Measurements from ENCODE around the gene XPA. TPM values are rescaled to one million over a fixed set of nuclear protein-coding genes. Genes with fewer than 3 reads are reported as not detected.
"Not testable (repeated sequence)": the region's sequence is repeated elsewhere in the genome, so short reads cannot be mapped to it uniquely, and the experiment has no call there.

Gene XPA
- total and polyA plus RNA-seq, 10 of the 15 experiments (the other 5 are each of a cell fraction or from before 2014, with no cell fraction given): 6.2 to 19.9 (median 12.3) TPM

DNA sequence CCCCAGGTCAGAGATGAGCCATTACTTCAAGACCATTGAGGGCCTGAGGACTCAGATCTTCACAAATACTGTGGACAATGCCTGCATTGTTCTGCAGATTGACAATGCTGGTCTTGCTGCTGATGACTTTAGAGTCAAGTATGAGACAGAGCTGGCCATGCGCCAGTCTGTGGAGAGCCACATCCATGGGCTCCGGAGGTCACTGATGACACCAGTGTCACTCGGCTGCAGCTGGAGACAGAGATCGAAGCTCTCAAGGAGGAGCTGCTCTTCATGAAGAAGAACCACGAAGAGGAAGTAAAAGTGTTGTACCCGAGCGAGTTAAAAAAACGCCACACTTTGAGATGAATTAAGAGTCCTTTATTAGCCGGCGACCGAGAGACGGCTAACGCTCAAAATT lies 2.1 kb upstream of the XPA start:
- ChIA-PET SMC1A (ENCODE audit: uncharacterized antibody, unreplicated experiment) (interaction anchor here (1.2 to 2.0 kb wide), 2 partner anchors 20 to 60 kb away, joined by 5 read pairs; no protein-coding TSS in a partner anchor), RAD21 (ENCODE audit: unreplicated experiment) (interaction anchor here (1.5 kb wide), 1 partner anchor 10 kb away, joined by 3 read pairs; no protein-coding TSS in a partner anchor), POLR2A (interaction anchor here (5.0 kb wide), 1 partner anchor 66 kb away, joined by 22 read pairs; the partner anchor contains the start of genes NCBP1 and TSTD2), CTCF (interaction anchor here (1.0 to 1.8 kb wide), 5 partner anchors 10 to 230 kb away, joined by 3 to 8 read pairs (median 4); no protein-coding TSS in a partner anchor)
- H3K27ac ChIP-seq (ENCODE audit: control insufficient read depth, insufficient read depth); H4K20me1 ChIP-seq (ENCODE audit: control insufficient read depth, insufficient read depth); intact Hi-C loops (cut with micrococcal nuclease; ENCODE audit: unreplicated experiment); DNase-seq (ENCODE audit: low read depth, low spot score); BruUV-seq (replicated peaks); H3K9me3 ChIP-seq (replicated peaks; ENCODE audit: control insufficient read depth, insufficient read depth, low read length); H3K27me3 ChIP-seq (replicated peaks in 1 of 2; ENCODE audit: control insufficient read depth in 2 of 2, insufficient read depth in 2 of 2, low read length in 1 of 2); H3K4me3 ChIP-seq; H3K36me3 ChIP-seq (ENCODE audit: control insufficient read depth in 2 of 2, insufficient read depth in 2 of 2, low read length in 1 of 2); FAIRE-seq; H3K9ac ChIP-seq (ENCODE audit: control insufficient read depth, insufficient read depth, low read length); ATAC-seq; in situ Hi-C loops (cut with MboI): not testable (repeated sequence)
- peak overlapping the region; percentile 38; the same call in 1 of the 2 replicates for H3K4me2 ChIP-seq (ENCODE audit: control insufficient read depth, insufficient read depth)
- H2AFZ ChIP-seq (ENCODE audit: control insufficient read depth, low read depth, low read length): peak overlapping the region; percentile 52
- 0 out of 2 replicates have a peak, but pooled peaks have one; percentile 23 for TF ChIP-seq MTA2 (IDR thresholded peaks at IDR 0.05; ENCODE audit: low read depth)
- peak; percentile 25; the same call in 1 of the 2 replicates for TF ChIP-seq PKNOX1 (IDR thresholded peaks at IDR 0.05)
- TF ChIP-seq, protein P1, sequence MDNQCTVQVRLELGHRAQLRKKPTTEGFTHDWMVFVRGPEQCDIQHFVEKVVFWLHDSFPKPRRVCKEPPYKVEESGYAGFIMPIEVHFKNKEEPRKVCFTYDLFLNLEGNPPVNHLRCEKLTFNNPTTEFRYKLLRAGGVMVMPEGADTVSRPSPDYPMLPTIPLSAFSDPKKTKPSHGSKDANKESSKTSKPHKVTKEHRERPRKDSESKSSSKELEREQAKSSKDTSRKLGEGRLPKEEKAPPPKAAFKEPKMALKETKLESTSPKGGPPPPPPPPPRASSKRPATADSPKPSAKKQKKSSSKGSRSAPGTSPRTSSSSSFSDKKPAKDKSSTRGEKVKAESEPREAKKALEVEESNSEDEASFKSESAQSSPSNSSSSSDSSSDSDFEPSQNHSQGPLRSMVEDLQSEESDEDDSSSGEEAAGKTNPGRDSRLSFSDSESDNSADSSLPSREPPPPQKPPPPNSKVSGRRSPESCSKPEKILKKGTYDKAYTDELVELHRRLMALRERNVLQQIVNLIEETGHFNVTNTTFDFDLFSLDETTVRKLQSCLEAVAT (IDR thresholded peaks at IDR 0.05): peak; percentile 43; the same call in 1 of the 2 replicates
- H3K79me2 ChIP-seq (ENCODE audit: control insufficient read depth, insufficient read depth, low read length): peaks cover 28% of the 10 kb centered on the region
- peaks cover 18% of the 10 kb centered on the region for H3K4me1 ChIP-seq (ENCODE audit: control insufficient read depth, insufficient read depth, low read length)
- WGBS (ENCODE audit: insufficient coverage, insufficient replicate concordance, low lambda C conversion rate, missing lambda C conversion rate): 19% methylated on average over 12 of the region's 13 CpGs

All from GM12878 (cell line).